GM21367 (cell line): ENCODE measurements around the gene GCAT.

ENCODE experiments used
- ATAC-seq: cut with Tn5 transposase; IDR thresholded peaks from one replicate; pipeline ENCODE4 v1.9.1; 2021; ENCODE audit not compliant: unreplicated experiment

GCAT gene

DNA sequence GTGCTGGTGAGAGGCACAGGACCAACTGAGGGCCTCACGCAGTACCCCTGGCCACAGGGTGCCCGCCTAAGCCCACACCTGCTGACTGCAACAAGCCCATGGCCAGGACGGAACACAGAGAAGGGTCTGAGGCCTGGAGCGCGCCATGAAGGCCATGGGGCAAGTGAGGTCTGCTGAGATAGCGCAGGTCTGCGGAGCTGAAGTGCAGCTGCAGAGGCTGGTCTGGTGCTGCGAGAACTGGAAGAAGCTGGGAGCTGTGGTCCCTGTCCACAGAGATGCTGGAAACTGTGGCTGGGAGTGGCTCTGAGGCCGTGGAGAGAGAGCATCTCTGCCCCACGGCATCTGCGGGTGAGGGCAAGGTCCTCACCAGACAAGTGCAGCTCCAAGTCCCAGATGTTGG, 23.7 kb downstream of the GCAT start:
- no peak for ATAC-seq

DNA sequence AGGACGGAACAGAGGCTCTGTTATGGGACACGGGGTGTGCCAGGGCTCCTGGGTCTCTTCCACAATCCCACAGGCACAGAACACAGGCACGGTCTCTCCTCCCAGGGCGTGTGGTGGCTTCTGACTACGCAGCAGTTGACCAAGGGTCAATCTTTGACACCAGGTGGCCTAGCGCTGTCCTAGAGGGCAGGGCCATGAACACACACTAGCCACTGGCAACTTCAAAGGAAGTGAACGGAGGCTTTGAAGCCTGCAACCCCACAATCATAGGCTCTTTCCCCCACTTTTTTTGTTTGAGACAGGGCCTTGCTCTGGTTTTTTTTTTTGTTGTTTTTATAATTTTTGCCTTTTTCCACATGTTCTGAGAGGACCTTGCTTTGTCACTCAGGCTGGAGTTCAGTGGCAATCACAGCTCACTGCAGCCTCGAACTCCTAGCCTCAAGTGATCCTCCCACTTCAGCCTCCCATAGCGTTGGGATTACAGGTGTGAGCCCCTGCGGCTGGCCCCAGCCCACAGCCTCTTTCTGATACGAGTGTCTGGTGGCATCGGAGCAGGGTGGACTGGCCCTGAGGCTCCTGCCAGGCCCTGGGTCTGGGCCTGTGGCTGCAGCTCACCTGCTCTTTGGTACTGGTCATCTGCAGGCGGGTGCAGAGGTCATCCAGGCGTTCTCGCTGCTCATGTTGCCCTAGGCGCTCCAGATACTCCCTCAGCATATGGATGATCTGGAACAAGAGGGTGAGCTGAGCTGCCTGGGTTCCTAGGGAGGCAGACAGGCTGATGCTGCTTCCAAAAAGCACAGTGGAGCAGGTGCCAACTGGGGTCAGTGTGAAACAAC, 24.5 kb downstream of the GCAT start:
- no peak for ATAC-seq

DNA sequence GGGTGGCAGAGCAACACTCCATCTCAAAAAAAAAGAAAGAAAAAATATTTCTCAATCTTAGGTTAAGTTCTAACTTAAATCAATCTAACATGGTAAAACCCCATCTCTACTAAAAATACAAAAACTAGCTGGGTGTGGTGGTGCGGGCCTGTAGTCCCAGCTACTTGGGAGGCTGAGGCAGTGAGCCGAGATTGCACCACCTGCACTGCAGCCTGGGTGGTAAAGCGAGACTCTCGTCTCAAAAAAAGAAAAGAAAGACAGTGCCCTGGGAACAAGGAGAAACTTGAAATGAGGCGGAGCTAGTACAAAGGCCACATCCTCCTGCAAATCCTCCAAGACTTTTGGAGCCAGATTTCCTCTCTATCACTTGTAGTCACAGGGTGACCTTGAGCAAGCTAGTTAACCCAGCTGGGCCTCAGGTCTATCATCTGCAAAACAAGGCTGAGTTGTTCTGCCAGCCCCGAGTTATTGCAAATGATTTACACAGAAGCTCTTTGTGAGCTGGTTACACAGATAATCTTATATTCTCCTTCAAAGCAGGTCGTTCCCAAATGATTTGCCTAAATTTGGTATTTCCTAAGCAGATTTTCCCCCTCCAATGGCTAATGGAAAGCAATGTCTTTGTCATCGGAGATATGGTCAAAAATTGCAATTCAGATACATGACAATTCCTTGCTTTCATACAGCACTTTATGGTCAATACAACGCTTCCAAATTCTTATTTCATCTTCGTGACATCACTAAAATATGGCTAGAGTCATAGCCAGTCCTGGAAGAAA, 34.5 kb downstream of the GCAT start:
- no peak for ATAC-seq

DNA sequence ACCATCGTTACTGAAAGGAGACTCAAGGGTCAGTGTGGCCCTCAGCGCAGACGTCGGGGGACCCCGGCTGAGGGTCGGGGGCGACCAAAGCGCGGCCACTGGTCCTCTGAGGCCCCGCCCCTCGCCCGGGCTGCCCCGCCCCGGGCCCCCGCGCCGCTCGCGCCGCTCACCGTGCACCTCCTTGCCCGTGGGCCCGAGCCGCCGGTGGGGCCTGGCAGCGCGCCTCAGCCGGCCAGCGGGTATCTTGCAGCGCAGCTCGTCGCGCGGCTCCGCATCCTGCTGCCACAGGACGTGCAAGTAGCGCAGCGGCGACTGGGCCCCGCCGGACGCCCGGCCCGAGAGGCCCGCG, 36.0 kb downstream of the GCAT start:
- peak; percentile 41 for ATAC-seq

DNA sequence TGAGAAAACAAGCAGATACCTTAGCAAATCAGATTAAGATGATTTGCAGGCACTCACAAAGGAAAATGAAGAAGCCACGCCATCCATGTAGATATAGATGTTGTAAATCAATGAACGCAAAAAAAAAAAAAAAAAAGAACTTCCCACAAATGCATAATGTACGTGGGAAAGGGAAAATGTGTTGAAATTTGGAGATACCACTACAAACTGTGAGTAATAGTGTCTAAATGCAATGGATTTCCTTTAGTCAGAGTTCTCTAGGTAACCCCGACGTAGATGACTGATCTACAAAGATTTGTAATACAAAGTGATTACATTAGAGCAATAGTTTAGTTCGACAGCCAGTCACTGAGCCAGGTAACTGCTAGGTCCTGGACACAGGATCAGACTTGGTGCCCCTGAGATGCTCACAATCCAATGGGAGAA, 37.2 kb downstream of the GCAT start:
- ATAC-seq, result no peak

DNA sequence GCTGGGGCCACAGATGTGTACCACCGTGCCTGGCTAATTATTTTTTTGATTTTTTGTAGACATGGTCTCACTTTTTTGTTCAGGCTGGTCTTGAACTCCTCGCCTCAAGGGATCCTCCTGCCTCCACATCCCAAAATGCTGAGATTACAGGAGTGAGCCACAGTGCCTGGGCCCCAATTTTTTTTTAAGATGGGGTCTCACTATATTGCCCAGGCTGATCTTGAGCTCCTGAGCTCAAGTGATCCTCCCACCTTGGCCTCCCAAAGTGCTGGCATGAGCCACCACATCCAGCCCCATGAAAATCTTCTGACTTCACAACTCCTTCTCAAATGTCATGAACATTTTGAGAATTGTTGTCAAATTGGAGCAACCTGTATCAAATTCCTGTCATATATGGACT, 38.7 kb downstream of the GCAT start:
- ATAC-seq, result no peak

DNA sequence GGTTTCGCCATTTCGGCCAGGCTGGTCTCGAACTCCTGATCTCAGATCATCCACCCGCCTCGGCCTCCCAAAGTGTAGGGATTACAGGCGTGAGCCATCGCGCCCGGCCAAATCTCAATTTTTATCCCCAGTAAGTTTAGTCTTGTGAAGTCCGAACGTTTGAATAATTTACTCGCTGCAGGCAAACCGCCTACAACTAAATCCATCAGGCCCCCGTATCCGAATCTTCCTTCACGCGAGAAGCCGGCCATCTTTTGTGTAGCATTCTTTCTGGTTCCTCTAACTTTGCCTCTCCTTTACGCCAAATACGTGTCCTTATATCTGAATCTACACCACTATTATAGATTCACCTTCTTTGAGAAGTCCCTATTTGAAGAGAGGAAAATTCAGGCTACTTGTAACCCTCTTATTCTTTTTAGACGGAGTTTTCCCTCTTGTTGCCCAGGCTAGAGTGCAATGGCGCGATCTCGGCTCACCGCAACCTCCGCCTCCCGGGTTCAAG, 40.9 kb downstream of the GCAT start:
- no peak for ATAC-seq

DNA sequence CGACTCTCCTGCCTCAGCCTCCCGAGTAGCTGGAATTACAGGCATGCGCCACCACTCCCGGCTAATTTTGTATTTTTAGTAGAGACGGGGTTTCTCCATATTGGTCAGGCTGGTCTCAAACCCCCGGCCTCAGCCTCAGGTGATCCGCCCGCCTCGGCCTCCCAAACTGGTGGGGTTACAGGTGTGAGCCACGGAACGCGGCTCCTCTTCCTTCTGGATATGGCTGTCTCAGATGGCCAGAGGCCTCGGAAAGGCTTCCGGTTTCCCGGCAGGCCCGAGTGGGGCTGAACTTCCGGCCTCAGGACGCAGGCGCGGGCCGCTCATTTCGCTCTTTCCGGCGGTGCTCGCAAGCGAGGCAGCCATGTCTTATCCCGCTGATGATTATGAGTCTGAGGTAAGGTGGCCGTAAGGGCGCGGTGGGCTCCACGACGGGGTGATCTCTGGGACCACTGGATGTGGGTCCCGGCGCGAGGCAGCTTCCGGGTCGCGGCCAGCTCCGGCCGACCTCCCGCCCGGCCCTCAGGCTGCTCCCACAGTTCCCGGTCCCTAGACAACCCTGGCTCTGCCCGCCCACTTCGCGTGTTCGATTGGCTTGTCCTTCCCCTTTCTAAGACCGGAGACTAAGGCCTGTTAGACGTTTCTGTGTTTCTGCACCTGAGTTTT, 41.5 kb downstream of the GCAT start, which contains the start of gene EIF3L:
TSS of gene EIF3L (plus strand) at position 331 of the 663 bp plus-strand sequence. CDS start at position 362, 31 bp downstream.
- peak; percentile 41 for ATAC-seq

DNA sequence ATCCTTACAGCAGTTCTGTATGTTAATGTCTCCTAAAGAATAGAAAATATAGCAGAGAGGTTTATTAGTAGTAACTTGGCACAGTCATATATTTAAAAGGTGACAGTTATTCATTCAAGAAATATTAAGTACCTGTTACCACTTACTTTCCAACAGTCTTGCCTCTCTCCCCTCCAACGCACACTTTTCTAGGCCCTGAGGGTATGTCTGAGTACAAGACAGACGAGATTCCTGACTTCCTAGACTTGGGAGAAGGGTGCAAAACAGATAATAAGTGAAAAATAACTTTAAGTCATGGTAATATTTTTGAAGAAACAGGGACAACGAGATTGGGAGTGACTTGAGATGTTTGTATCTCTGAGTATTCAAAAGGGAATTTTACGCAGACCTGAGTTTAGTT, 43.1 kb downstream of the GCAT start:
- no peak for ATAC-seq

DNA sequence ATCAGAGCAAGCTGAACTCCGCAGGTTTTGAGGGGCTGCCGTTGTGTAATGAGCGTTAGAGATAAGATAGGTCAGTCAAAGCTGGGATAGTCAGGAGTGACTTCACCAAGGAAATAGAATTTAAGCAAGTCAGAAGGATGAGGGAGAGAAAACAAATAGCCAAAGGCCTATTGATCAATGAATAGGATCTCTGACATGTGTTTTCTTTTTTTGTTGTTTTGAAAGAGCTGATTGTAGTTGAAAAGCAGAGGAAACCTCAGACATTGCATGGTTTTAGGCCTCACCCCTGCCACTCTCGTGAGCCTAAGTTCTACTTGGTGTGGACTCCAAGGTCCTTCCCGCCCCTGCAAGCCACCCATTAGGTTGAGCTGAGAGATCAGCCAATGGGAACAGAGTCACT, 44.7 kb downstream of the GCAT start:
- ATAC-seq, result no peak

DNA sequence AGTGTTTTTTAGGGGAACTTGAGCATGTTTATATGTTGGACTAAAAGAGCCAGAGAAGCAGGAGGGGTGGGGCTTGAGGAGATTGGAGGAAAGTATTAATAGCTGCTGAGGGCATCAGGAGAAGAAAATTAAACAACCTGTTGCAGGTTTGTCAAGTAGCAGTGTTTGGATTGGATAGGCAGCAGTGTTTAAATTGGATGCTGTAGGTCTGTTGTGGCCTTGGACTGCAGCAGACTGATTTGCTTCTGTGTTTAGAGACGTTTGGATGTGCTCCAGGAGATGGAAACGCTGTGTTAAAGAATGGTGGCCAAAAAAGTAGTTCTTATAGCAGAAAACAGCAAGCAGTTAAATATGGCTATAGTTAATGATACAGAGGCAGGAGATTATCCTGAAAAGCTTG, 47.2 kb downstream of the GCAT start:
- no peak for ATAC-seq

DNA sequence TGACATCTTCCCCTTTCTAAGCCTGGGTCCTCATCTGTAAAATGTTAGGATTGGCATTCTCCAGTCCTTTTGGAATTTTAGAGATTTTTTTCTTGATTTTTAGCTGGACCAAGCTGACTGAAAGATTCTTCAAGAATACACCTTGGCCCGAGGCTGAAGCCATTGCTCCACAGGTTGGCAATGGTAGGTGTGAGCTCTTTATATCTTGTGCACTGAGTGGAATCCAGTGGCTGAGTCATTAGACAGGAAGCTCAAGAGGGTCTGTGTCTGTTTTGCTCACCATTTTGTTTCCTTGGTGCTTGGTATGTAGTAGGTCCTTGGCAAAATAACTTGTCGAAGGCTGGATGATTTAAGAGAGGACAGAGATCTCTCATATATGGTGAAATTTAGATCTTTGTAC, 47.7 kb downstream of the GCAT start:
- no peak for ATAC-seq

DNA sequence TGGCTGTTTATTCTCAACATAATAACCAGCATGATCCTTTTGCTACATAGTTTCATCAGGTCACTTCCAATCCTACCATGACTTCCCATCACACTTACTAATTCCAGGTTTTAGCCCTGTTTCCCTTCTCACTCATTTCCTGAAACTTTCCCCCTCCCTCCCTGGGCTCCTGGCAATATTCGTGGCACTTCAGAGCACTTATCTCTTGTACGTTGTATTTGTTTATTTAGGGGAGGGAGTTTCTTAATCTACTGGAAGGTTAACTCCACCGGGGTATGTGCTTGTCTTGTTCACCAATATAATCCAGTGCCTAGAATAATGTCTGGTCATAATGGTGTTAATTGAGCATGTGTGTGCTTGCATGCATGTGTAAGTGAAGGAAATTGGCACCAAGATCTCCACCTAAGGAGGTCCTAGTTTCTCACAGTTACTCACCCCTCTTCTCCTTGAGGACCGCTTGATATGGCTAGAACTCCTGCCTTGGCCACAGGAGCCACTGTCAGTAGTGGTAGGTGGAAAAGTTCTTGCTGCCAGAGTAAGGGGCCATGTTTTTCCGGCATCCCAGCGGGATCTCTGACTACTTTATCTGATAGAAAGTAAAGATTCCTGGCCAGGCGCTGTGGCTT, 53.2 kb downstream of the GCAT start:
- no peak for ATAC-seq

DNA sequence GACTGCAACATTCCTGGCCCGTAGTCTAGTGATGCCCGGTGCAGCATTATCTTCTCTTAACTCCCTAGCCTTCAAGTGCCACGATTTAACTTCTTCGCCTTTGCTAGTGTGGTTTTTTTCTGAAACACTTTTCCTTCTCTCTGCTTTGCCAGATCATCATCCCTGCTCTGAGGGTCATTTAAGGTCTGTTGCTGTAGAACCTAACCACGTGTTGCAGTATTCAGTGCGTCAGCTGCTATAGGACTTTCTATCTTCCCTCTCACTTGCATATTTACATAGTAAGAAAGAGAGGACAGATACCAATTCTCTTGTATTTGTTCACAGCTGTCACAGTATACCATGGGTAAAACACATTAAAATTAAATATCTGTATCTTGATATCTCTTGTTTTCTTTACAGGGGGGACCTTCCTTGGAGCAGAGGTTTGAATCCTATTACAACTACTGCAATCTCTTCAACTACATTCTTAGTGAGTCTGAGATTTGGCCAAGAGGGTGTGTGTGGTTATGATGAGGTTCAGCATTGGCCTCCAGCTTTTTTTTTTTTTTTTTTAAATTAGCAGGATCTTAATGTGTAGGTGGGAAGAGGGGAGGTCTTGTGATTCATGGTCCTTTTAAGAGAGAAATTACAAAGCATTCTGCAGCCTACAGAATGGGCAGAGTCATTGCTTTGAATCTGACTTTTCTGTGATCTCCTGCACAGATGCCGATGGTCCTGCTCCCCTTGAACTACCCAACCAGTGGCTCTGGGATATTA, 55.0 kb downstream of the GCAT start:
- ATAC-seq, result no peak

DNA sequence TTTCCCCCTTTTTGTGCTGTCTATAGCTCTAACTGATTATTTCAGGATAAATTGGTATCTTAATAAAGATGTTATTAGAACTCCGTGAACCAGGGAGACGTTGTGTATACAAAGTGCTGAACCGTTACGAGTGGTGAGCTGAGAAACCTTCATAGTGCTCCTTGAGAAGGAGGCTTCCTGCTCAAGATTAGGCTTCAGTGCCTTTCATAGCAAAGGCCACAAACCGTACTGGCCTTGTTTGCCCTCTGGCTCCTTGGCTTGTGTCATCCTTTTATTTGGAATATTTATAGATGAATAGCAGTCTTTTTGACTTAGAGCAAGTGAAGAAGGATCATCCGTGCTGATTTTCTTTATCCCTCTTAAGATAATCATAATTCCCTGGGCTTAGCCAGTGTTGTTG, 57.8 kb downstream of the GCAT start:
- ATAC-seq, result no peak
